Mesendoderm (in vitro differentiated cells): Measurements from ENCODE around the gene CCNF.
A peak's percentile ranks its signal among the peaks of the same experiment; 100 is the strongest.

Experiments
- DNase-seq: peaks from one replicate; pipeline ENCODE4 v3.0.0; 2013
- H2AK5ac ChIP-seq: 2 replicates; pipeline ENCODE4 v1.6.1; 2013; ENCODE audit warnings: low read length, inconsistent platforms
- H2BK120ac ChIP-seq: 2 replicates; pipeline ENCODE4 v1.6.1; 2013; ENCODE audit warnings: low read depth, mild to moderate bottlenecking, low read length, moderate library complexity, mixed read lengths
- H2BK15ac ChIP-seq: replicated peaks from 2 replicates; pipeline ENCODE4 v1.6.1; 2013; ENCODE audit warnings: low read depth, mild to moderate bottlenecking, moderate library complexity
- H2BK5ac ChIP-seq: 2 replicates; pipeline ENCODE4 v1.6.1; 2013; ENCODE audit warnings: low read length, inconsistent platforms
- H3K18ac ChIP-seq: 2 replicates; pipeline ENCODE4 v1.6.1; 2013; ENCODE audit warnings: mild to moderate bottlenecking, low read length, mixed read lengths
- H3K23ac ChIP-seq: one replicate; pipeline ENCODE4 v1.6.1; 2013; ENCODE audit warnings: low read length
- H3K27ac ChIP-seq: 2 replicates; pipeline ENCODE4 v1.5.1; 2013; ENCODE audit warnings: low read depth, mild to moderate bottlenecking, inconsistent platforms, low read length, moderate library complexity
- H3K27me3 ChIP-seq: 2 replicates; pipeline ENCODE4 v1.6.1; 2013; ENCODE audit warnings: low read length, control low read depth, mild to moderate bottlenecking, inconsistent platforms; ENCODE audit not compliant: insufficient read depth, poor library complexity
- H3K36me3 ChIP-seq: 2 replicates; pipeline ENCODE4 v1.6.1; 2013; ENCODE audit warnings: low read length, inconsistent platforms; ENCODE audit not compliant: control insufficient read depth, insufficient read depth
- H3K4ac ChIP-seq: one replicate; pipeline ENCODE4 v1.6.1; 2013; ENCODE audit warnings: low read depth, mild to moderate bottlenecking, low read length, moderate library complexity
- H3K4me1 ChIP-seq: 2 replicates; pipeline ENCODE4 v1.6.1; 2013; ENCODE audit warnings: low read depth, low read length, inconsistent platforms; ENCODE audit not compliant: control insufficient read depth
- H3K4me2 ChIP-seq: 2 replicates; pipeline ENCODE4 v1.6.1; 2013; ENCODE audit warnings: low read length
- H3K4me3 ChIP-seq: 2 replicates; pipeline ENCODE4 v1.5.1; 2013; ENCODE audit warnings: mild to moderate bottlenecking, low read length
- H3K56ac ChIP-seq: one replicate; pipeline ENCODE4 v1.6.1; 2013; ENCODE audit warnings: low read length
- H3K79me1 ChIP-seq: 2 replicates; pipeline ENCODE4 v1.6.1; 2013; ENCODE audit warnings: low read length, inconsistent platforms
- H3K79me2 ChIP-seq: 2 replicates; pipeline ENCODE4 v1.6.1; 2013; ENCODE audit warnings: mild to moderate bottlenecking, low read length; ENCODE audit not compliant: control insufficient read depth, insufficient read depth
- H3K9ac ChIP-seq: 2 replicates; pipeline ENCODE4 v1.6.1; 2013; ENCODE audit warnings: low read length, inconsistent platforms
- H4K5ac ChIP-seq: one replicate; pipeline ENCODE4 v1.6.1; 2013; ENCODE audit warnings: low read length
- H4K8ac ChIP-seq: one replicate; pipeline ENCODE4 v1.6.1; 2013; ENCODE audit warnings: low read depth, mild to moderate bottlenecking, control low read depth, low read length, moderate library complexity
- WGBS: extraction: QIAGEN DNeasy Blood & Tissue Kit; methylation state at CpG from one replicate; pipeline ENCODE4 v1.1.7; 2013; ENCODE audit warnings: low lambda C conversion rate, missing lambda C conversion rate; ENCODE audit not compliant: insufficient coverage; ENCODE audit errors: extremely low coverage; 5-methylcytosine and 5-hydroxymethylcytosine counted together

CCNF gene

GRCh38 chr16:2469399-2470233 lies 40.4 kb downstream of the CCNF start:
- H3K23ac ChIP-seq, result no peak overlapping the region
- H3K36me3 ChIP-seq, result no peaks in the 10 kb centered on the region
- no peak overlapping the region for H3K56ac ChIP-seq
- no peak overlapping the region for H3K4me3 ChIP-seq
- H3K18ac ChIP-seq, result no peak overlapping the region
- no peak overlapping the region for H3K27ac ChIP-seq
- no peak overlapping the region for H2BK5ac ChIP-seq
- no peak overlapping the region for H2BK15ac ChIP-seq
- no peak overlapping the region for H2BK120ac ChIP-seq
- H3K27me3 ChIP-seq, result peaks cover 9% of the 10 kb centered on the region
- no peaks in the 10 kb centered on the region for H3K79me1 ChIP-seq
- H4K5ac ChIP-seq, result no peak overlapping the region
- H3K9ac ChIP-seq, result no peak overlapping the region
- no CpG with 5 or more reads among the region's 16 CpGs for WGBS
- H3K4me2 ChIP-seq, result no peak overlapping the region
- no peak overlapping the region for H3K4ac ChIP-seq
- no peak for DNase-seq
- H3K4me1 ChIP-seq, result no peaks in the 10 kb centered on the region
- H2AK5ac ChIP-seq, result no peak overlapping the region
- no peaks in the 10 kb centered on the region for H3K79me2 ChIP-seq
- H4K8ac ChIP-seq, result no peak overlapping the region

DNA sequence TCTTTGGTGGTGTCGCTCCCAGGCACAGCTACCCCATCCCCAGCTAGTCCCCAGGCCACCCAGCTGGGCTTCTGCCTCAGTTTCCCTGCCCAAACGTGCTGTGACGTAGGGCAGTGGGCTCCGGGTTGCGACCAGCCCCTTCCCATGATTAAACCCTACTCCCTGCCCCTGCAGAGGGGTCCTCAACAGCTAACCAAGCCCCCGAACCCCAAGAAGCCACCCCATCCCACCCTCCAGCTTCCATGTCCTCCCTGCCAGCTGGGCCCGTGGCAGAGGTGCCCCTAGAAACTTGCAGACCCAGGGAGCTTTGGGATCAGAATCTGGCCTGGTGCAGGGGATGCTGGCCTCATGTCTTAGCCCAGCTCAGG lies 41.0 kb downstream of the CCNF start:
- Histone ChIP-seq H2BK5ac (no peak overlapping the region), H3K56ac (no peak overlapping the region), H4K5ac (no peak overlapping the region), H3K79me1 (no peaks in the 10 kb centered on the region), H2BK120ac (no peak overlapping the region), H3K18ac (no peak overlapping the region), H3K4ac (no peak overlapping the region), H3K27ac (no peak overlapping the region), H3K23ac (no peak overlapping the region), H4K8ac (no peak overlapping the region), H3K4me1 (no peaks in the 10 kb centered on the region), H3K9ac (no peak overlapping the region), H3K79me2 (no peaks in the 10 kb centered on the region), H2BK15ac (no peak overlapping the region), H3K27me3 (peaks cover 9% of the 10 kb centered on the region), H3K36me3 (no peaks in the 10 kb centered on the region), H2AK5ac (no peak overlapping the region), H3K4me3 (no peak overlapping the region), H3K4me2 (no peak overlapping the region)
- no peak for DNase-seq
- no CpG with 5 or more reads among the region's 7 CpGs for WGBS

DNA sequence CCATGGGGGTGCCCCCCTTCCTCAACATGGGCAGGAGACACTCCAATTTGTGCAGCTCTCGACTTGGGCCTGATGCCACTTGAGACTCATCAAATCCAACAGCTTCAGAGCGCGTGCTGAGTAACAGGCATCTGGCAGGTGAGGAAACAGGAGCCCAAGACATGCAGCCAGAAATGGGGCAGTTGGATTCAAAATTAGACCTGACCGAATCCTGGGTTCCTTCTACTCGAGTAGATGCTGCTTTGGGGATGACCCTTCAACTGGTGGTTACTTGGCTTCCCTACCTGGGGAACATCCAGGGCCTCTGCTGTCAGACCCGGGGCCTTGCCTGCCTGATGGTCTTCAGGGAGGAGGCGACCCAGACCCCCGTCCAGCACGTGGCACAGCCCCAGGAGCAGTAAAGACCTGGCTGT lies 41.4 kb downstream of the CCNF start:
- no peak overlapping the region for H2BK5ac ChIP-seq
- H3K79me1 ChIP-seq, result no peaks in the 10 kb centered on the region
- DNase-seq, result no peak
- no peak overlapping the region for H2BK15ac ChIP-seq
- H3K18ac ChIP-seq, result no peak overlapping the region
- H2BK120ac ChIP-seq, result no peak overlapping the region
- no peak overlapping the region for H3K4me3 ChIP-seq
- no peak overlapping the region for H3K23ac ChIP-seq
- H4K5ac ChIP-seq, result no peak overlapping the region
- no peak overlapping the region for H3K9ac ChIP-seq
- no CpG with 5 or more reads among the region's 9 CpGs for WGBS
- H4K8ac ChIP-seq, result no peak overlapping the region
- no peak overlapping the region for H3K4me2 ChIP-seq
- no peaks in the 10 kb centered on the region for H3K36me3 ChIP-seq
- no peak overlapping the region for H3K27ac ChIP-seq
- no peak overlapping the region for H2AK5ac ChIP-seq
- H3K4me1 ChIP-seq, result no peaks in the 10 kb centered on the region
- no peak overlapping the region for H3K56ac ChIP-seq
- no peak overlapping the region for H3K4ac ChIP-seq
- H3K27me3 ChIP-seq, result peaks cover 9% of the 10 kb centered on the region
- no peaks in the 10 kb centered on the region for H3K79me2 ChIP-seq

DNA sequence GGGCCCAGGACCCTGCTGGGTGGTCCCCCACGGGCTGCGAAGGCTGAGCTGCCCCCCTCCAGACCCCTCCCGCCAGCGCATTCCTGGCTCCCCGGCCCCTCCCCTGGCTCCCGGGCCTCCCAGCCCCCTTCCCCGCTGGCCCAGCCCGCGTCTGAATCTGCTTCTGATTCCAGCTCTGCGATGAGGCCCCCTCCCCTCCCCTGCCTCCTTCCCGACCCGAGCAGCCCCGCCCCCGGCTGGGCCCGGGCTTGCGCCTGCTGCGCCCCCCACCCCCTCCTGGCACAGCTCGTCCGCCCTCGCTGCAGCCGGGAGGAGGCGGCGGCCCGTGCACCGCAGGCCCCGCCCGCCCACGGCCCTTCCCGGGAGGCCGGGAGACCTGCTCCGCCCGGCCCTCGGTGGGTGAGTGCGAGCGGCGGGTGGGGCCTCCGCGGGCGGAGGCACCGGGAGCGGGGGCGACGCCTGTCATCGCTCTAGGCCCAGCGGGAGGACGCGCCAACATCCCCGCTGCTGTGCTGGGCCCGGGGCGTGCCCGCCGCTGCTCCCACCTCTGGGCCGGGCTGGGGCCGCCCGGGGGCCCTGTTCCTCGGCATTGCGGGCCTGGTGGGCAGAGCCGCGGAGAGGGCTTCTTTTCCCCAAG lies 41.9 kb downstream of the CCNF start, which contains the start of gene NTN3:
NTN3 (plus strand) TSS at position 282 of the 637 bp plus-strand sequence. CDS start 405 bp downstream, outside the sequence.
- no peak within 1 kb of the TSS for H2BK5ac ChIP-seq
- no peak within 1 kb of the TSS for H2BK15ac ChIP-seq
- H3K4me2 ChIP-seq, result peak within 1 kb of the TSS; percentile 9
- no peak within 1 kb of the TSS for H4K8ac ChIP-seq
- H3K56ac ChIP-seq, result peak within 1 kb of the TSS; percentile 25
- no peak within 1 kb of the TSS for H3K9ac ChIP-seq
- no peak within 1 kb of the TSS for H3K4ac ChIP-seq
- H3K27me3 ChIP-seq, result peaks cover 9% of the 10 kb centered on the region
- DNase-seq, result peak; percentile 43
- no peak within 1 kb of the TSS for H2BK120ac ChIP-seq
- no peak within 1 kb of the TSS for H3K18ac ChIP-seq
- no peak within 1 kb of the TSS for H4K5ac ChIP-seq
- no peak within 1 kb of the TSS for H2AK5ac ChIP-seq
- H3K27ac ChIP-seq, result no peak within 1 kb of the TSS
- H3K4me1 ChIP-seq, result no peaks in the 10 kb centered on the region
- no CpG with 5 or more reads among the region's 59 CpGs for WGBS
- H3K79me2 ChIP-seq, result no peaks in the 10 kb centered on the region
- no peaks in the 10 kb centered on the region for H3K79me1 ChIP-seq
- no peak within 1 kb of the TSS for H3K4me3 ChIP-seq
- no peak within 1 kb of the TSS for H3K23ac ChIP-seq
- H3K36me3 ChIP-seq, result no peaks in the 10 kb centered on the region

DNA sequence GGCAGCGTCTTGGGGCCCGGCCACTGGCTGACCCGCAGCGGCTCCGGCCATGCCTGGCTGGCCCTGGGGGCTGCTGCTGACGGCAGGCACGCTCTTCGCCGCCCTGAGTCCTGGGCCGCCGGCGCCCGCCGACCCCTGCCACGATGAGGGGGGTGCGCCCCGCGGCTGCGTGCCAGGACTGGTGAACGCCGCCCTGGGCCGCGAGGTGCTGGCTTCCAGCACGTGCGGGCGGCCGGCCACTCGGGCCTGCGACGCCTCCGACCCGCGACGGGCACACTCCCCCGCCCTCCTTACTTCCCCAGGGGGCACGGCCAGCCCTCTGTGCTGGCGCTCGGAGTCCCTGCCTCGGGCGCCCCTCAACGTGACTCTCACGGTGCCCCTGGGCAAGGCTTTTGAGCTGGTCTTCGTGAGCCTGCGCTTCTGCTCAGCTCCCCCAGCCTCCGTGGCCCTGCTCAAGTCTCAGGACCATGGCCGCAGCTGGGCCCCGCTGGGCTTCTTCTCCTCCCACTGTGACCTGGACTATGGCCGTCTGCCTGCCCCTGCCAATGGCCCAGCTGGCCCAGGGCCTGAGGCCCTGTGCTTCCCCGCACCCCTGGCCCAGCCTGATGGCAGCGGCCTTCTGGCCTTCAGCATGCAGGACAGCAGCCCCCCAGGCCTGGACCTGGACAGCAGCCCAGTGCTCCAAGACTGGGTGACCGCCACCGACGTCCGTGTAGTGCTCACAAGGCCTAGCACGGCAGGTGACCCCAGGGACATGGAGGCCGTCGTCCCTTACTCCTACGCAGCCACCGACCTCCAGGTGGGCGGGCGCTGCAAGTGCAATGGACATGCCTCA lies 42.6 kb downstream of the CCNF start:
- peaks cover 9% of the 10 kb centered on the region for H3K27me3 ChIP-seq
- H4K5ac ChIP-seq, result no peak overlapping the region
- DNase-seq, result no peak
- H3K9ac ChIP-seq, result no peak overlapping the region
- no peak overlapping the region for H2BK120ac ChIP-seq
- H3K4ac ChIP-seq, result no peak overlapping the region
- H3K36me3 ChIP-seq, result no peaks in the 10 kb centered on the region
- H3K4me2 ChIP-seq, result no peak overlapping the region
- H3K4me1 ChIP-seq, result no peaks in the 10 kb centered on the region
- H4K8ac ChIP-seq, result no peak overlapping the region
- no peaks in the 10 kb centered on the region for H3K79me2 ChIP-seq
- no peaks in the 10 kb centered on the region for H3K79me1 ChIP-seq
- H3K4me3 ChIP-seq, result no peak overlapping the region
- no peak overlapping the region for H3K18ac ChIP-seq
- H2BK5ac ChIP-seq, result no peak overlapping the region
- H2BK15ac ChIP-seq, result no peak overlapping the region
- H3K27ac ChIP-seq, result no peak overlapping the region
- no peak overlapping the region for H3K23ac ChIP-seq
- H3K56ac ChIP-seq, result peak overlapping the region; percentile 25
- WGBS, result no CpG with 5 or more reads among the region's 61 CpGs
- no peak overlapping the region for H2AK5ac ChIP-seq
